ENCODE data around the gene CAMTA1.

DNA sequence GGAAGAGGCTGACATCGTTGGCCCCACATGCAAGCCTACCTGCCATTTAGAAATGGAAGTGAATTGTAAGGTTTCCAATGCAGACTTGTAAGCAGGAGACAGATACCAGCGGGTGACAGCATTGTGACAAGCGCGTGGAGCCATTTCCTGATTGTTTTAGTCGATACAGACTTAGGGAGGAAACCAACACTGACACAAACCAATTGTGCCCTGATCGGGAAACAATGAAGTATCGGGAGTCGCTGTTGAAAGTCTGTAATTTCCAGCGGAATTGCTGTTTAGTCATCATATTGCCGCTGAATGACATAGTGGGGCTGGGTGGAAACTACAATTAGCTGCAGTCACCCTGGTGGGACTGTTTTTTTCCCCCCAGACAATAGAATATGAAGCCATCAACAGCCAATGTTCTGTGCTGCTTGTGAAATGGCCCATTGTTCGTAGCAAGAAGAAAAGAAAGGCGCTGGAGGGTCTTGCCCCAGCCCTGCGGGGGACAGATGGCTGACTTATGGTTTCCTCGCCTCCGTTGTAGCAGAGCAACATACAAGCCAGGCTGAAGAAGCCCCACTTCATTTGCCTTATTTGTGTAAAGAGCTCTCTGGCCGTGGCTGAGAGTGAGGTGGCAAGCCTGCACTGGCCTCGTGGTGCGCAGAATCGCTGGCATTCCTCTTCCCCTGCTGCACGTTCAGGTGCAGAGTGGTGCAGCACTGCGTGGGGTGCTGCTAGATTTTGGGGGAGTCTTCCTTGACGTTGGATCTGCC is 462.7 kb downstream of the CAMTA1 start:
- TF ChIP-seq EZH2 (optimal IDR thresholded peaks at IDR 0.05; ENCODE audit: low read depth, low read length), result no peak
- no peak for TF ChIP-seq CTCF (IDR thresholded peaks at IDR 0.05; ENCODE audit: low read length)
